Esophagus squamous epithelium (tissue), 4 donors: ENCODE data around the gene NQO2.

ENCODE experiments used
- POLR2A ChIP-seq, 4 donors: fragments of 450-650 bp; IDR thresholded peaks; one replicate each; pipeline ENCODE4 v1.6.1; 2017; ENCODE audit warnings: antibody characterized with exemption in 4 of 4, mild to moderate bottlenecking in 4 of 4, moderate library complexity in 3 of 4
- TF ChIP-seq, protein P1 (sequence below), 6 experiments: fragments of 450-650 bp in 4 of 6; fragments of 200-600 bp in 2 of 6; sonication (generic) in 2 of 6; IDR thresholded peaks; one replicate each; pipeline ENCODE4 v1.5.1; 2016 to 2019; ENCODE audit warnings: antibody characterized with exemption in 6 of 6, mild to moderate bottlenecking in 4 of 6, moderate library complexity in 4 of 6

DNA sequence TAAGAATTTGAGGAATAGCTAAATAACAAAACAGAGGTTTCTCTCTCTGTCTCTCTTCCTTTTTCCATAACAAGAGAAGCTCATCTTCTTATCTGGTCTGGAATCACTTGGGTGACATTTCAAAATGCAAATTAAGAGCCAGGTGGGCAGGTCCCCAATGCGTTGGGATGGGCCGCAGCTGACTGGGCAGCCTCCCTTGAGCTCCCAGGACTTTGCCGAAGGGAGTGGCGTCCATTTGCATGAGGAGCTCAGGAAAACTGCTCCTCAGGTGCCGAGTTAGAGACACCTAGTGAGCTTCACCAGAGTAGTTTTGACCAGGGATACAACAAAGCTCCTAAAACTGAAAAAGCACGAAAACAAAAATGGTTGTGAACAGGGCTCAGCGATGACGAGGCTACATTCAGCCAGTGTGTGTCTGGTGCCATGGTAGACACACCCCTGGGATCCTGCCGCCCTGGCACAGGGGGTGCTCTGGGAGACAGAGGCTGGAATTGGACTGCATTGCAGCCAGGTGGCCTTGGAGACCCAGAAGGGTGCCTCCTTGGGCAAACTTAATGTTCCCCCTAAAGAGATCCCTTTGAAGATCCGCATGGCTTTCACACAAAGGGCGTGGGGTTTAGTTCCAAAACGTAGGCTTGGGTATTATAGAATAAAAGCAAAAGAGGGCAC is 14.8 kb upstream of the NQO2 start:
- TF ChIP-seq POLR2A (IDR thresholded peaks at IDR 0.05), result no peak
- TF ChIP-seq, protein P1, sequence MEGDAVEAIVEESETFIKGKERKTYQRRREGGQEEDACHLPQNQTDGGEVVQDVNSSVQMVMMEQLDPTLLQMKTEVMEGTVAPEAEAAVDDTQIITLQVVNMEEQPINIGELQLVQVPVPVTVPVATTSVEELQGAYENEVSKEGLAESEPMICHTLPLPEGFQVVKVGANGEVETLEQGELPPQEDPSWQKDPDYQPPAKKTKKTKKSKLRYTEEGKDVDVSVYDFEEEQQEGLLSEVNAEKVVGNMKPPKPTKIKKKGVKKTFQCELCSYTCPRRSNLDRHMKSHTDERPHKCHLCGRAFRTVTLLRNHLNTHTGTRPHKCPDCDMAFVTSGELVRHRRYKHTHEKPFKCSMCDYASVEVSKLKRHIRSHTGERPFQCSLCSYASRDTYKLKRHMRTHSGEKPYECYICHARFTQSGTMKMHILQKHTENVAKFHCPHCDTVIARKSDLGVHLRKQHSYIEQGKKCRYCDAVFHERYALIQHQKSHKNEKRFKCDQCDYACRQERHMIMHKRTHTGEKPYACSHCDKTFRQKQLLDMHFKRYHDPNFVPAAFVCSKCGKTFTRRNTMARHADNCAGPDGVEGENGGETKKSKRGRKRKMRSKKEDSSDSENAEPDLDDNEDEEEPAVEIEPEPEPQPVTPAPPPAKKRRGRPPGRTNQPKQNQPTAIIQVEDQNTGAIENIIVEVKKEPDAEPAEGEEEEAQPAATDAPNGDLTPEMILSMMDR (IDR thresholded peaks at IDR 0.05), result no peak
